ENCODE measurements around the gene PHYKPL.

The PHYKPL gene

DNA sequence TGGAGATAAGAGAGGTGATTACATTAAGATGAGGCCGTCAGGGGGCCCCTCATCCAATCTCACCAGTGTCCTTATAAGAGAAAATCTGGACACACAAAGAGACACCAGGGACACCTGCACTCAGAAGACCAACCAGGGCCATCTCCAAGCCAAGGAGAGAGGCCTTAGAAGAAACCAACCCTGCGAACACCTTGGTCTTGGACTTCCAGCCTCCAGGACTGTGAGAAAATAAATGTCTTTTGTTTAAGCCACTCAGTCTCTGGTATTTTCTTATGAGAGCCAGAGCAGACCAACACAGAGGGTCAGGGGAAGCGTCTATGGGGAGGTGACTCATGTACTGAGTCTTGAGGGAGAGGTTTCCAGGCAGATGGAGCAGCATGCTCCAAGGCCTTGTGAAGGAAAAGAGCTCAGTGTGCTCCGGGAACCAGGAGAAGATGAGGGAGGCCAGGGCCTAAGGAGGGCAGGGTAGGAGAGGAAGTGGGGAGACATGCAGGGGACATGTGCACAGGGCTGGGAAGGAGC lies 5.4 kb downstream of the PHYKPL start:
- H3K36me3 ChIP-seq: no peaks in the 10 kb centered on the region; the same call in 1 of the 2 replicates
- no peak for DNase-seq
- TF ChIP-seq, protein P1, sequence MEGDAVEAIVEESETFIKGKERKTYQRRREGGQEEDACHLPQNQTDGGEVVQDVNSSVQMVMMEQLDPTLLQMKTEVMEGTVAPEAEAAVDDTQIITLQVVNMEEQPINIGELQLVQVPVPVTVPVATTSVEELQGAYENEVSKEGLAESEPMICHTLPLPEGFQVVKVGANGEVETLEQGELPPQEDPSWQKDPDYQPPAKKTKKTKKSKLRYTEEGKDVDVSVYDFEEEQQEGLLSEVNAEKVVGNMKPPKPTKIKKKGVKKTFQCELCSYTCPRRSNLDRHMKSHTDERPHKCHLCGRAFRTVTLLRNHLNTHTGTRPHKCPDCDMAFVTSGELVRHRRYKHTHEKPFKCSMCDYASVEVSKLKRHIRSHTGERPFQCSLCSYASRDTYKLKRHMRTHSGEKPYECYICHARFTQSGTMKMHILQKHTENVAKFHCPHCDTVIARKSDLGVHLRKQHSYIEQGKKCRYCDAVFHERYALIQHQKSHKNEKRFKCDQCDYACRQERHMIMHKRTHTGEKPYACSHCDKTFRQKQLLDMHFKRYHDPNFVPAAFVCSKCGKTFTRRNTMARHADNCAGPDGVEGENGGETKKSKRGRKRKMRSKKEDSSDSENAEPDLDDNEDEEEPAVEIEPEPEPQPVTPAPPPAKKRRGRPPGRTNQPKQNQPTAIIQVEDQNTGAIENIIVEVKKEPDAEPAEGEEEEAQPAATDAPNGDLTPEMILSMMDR (IDR thresholded peaks at IDR 0.05; ENCODE audit: low read depth, low read length): no peak
- H3K27me3 ChIP-seq (ENCODE audit: insufficient read depth, low read depth, severe bottlenecking): no peaks in the 10 kb centered on the region
- H3K9me3 ChIP-seq (ENCODE audit: severe bottlenecking): no peaks in the 10 kb centered on the region
- H3K27ac ChIP-seq: no peak overlapping the region
- H3K4me3 ChIP-seq (ENCODE audit: low read depth, low read length): no peak overlapping the region

DNA sequence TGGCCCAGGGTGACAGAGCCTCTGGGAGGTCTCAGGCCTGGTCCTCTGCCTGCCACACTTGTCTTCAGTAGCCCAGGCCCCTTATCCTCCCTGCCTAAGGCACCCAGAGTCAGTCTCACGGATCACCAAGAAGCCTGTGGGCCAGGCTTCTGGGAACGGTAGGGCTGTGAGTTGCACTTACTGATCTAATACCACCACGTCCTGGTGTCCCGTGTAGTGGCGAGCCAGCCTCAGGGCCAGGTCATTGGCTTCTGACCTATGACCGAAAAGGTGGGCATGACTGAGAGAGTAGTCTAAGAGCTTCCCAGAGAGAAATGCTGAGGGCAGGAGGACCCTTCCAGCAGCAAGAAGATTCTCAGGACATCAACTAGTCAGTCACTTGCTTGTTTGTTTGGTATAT lies 7.4 kb downstream of the PHYKPL start:
- H3K27ac ChIP-seq: no peak overlapping the region
- TF ChIP-seq, protein P1 (IDR thresholded peaks at IDR 0.05; ENCODE audit: low read depth, low read length): no peak
- no peaks in the 10 kb centered on the region for H3K27me3 ChIP-seq (ENCODE audit: insufficient read depth, low read depth, severe bottlenecking)
- no peak for DNase-seq
- no peak overlapping the region for H3K4me3 ChIP-seq (ENCODE audit: low read depth, low read length)
- H3K9me3 ChIP-seq (ENCODE audit: severe bottlenecking): no peaks in the 10 kb centered on the region
- no peaks in the 10 kb centered on the region for H3K36me3 ChIP-seq

- H3K27ac ChIP-seq: no peak overlapping the region
- H3K4me3 ChIP-seq (ENCODE audit: low read depth, low read length): no peak overlapping the region
- TF ChIP-seq, protein P1 (IDR thresholded peaks at IDR 0.05; ENCODE audit: low read depth, low read length): no peak
- H3K9me3 ChIP-seq (ENCODE audit: severe bottlenecking): no peaks in the 10 kb centered on the region
- no peaks in the 10 kb centered on the region for H3K36me3 ChIP-seq
- no peaks in the 10 kb centered on the region for H3K27me3 ChIP-seq (ENCODE audit: insufficient read depth, low read depth, severe bottlenecking)
- DNase-seq: no peak
These were observed 8.2 kb downstream of the PHYKPL start for GRCh38 chr5:178224403-178224802.

DNA sequence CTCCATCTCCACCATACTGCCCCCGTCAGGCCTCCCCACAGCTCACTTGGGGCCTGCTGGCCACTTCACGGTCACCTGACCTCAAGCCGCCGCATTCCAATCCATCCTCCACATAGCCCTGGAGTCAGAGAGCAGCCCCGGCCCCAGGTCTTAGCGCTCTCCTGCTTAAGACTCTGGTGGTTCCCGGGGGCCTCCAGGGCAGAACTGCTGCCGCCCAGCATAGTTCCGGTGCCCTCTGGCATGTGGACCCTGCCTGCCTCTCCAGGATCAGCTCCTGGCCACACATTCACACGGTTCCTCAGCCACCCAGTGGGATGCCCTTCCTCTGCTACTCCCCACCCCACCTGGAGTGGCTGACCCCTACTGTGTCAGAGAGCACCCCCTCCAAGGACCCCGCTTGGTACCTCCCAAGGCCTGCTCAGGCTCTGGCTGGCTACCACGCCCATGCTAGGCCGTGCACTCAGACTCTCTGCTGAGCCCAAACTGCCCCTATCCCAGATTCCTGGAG lies 8.7 kb downstream of the PHYKPL start:
- TF ChIP-seq, protein P1 (IDR thresholded peaks at IDR 0.05; ENCODE audit: low read depth, low read length): no peak
- H3K27ac ChIP-seq: no peak overlapping the region
- no peaks in the 10 kb centered on the region for H3K9me3 ChIP-seq (ENCODE audit: severe bottlenecking)
- DNase-seq: no peak
- no peaks in the 10 kb centered on the region for H3K36me3 ChIP-seq
- H3K4me3 ChIP-seq (ENCODE audit: low read depth, low read length): no peak overlapping the region
- H3K27me3 ChIP-seq (ENCODE audit: insufficient read depth, low read depth, severe bottlenecking): no peaks in the 10 kb centered on the region

DNA sequence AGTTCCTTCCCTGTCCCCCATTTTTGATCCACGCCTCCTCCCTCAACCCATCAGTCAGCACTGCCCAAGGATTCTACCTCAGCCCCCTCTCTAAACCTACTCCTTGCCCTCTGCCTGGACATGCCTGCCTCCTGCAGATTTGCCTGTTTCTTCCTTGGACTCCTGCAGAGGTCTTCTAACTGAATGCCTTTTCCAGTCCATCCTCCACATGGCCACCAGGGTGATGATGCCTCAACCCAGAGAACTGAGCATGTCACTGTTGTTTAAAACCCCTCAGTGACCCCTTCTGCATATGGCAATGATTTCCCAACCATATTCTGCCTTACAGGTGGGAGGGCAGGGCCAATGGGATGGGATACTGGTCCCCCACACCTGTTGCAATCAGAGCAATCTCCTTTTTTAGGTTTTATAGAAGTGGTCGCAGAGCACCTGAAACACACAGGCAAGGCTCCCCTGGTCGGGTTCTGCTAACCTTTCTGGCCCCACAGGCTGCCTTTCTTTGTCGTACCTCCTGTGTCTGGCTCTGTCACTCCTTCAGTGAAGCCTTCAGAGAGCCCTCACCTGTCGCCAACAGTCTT lies 9.3 kb downstream of the PHYKPL start:
- Histone ChIP-seq H3K27ac (no peak overlapping the region), H3K27me3 (ENCODE audit: insufficient read depth, low read depth, severe bottlenecking) (no peaks in the 10 kb centered on the region), H3K36me3 (no peaks in the 10 kb centered on the region), H3K9me3 (ENCODE audit: severe bottlenecking) (no peaks in the 10 kb centered on the region), H3K4me3 (ENCODE audit: low read depth, low read length) (no peak overlapping the region)
- DNase-seq: no peak
- TF ChIP-seq, protein P1 (IDR thresholded peaks at IDR 0.05; ENCODE audit: low read depth, low read length): no peak

DNA sequence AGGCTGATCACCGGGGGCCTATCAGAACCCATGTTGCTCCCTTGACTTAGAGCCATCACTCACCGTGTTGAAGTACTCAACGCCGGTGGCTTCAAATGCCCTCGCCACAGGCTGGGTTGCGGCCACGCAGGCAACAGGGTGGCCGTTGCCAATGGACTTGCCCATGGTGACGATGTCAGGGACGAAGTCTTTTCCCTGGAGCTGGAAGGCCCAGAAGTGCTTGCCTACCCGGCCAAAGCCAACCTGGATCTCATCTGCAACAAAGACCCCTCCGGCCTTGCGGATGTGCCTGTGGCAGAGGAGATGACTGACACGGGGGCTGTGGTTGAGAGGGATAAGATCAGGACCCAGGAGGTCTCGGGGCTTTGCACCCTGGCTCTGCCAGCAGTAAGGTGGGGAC lies 10.3 kb downstream of the PHYKPL start:
- H3K4me3 ChIP-seq (ENCODE audit: low read depth, low read length): no peak overlapping the region
- H3K36me3 ChIP-seq: no peaks in the 10 kb centered on the region
- no peak overlapping the region for H3K27ac ChIP-seq
- H3K27me3 ChIP-seq (ENCODE audit: insufficient read depth, low read depth, severe bottlenecking): no peaks in the 10 kb centered on the region
- DNase-seq: no peak
- H3K9me3 ChIP-seq (ENCODE audit: severe bottlenecking): no peaks in the 10 kb centered on the region
- TF ChIP-seq, protein P1 (IDR thresholded peaks at IDR 0.05; ENCODE audit: low read depth, low read length): no peak

All from WERI-Rb-1 (cell line).